IMR-90 (cell line): ENCODE data around the gene URI1.

Experiments used
- CEBPB ChIP-seq: IDR thresholded peaks from 2 replicates; pipeline ENCODE4 v1.6.1; 2012; ENCODE audit warnings: low read depth, low read length, improper control_type of control experiment
- CTCF ChIP-seq: conservative IDR thresholded peaks from 2 replicates; pipeline ENCODE4 v1.5.1; 2012; ENCODE audit warnings: mild to moderate bottlenecking, low read depth, low read length, improper control_type of control experiment
- MAZ ChIP-seq: IDR thresholded peaks from 2 replicates; pipeline ENCODE4 v1.6.1; 2012; ENCODE audit warnings: low read depth, mild to moderate bottlenecking, low read length, improper control_type of control experiment, moderate library complexity, borderline replicate concordance
- MXI1 ChIP-seq: IDR thresholded peaks from 2 replicates; pipeline ENCODE4 v1.6.1; 2012; ENCODE audit warnings: low read depth, mild to moderate bottlenecking, low read length, moderate library complexity, borderline replicate concordance
- POLR2A ChIP-seq: IDR thresholded peaks from 2 replicates; pipeline ENCODE4 v1.6.1; 2012; ENCODE audit warnings: mild to moderate bottlenecking, low read depth, low read length
- RAD21 ChIP-seq: IDR thresholded peaks from 2 replicates; pipeline ENCODE4 v1.6.1; 2012; ENCODE audit warnings: low read length, improper control_type of control experiment

GRCh38 chr19:30044273-30045248, 102.5 kb downstream of the URI1 start:
- no peak for TF ChIP-seq POLR2A
- no peak for TF ChIP-seq CTCF
- TF ChIP-seq RAD21: no peak
- no peak for TF ChIP-seq MAZ
- TF ChIP-seq CEBPB: no peak
- no peak for TF ChIP-seq MXI1
